Lower leg skin (tissue), 4 donors: ENCODE results near the gene CALY. TPM values are rescaled to one million over a fixed set of nuclear protein-coding genes. Genes with fewer than 3 reads are reported as not detected.

ENCODE experiments used
- DNase-seq, 2 donors: peaks; one replicate each; pipeline ENCODE4 v3.0.0-alpha.2; 2019; ENCODE audit warnings: low spot score in 2 of 2
- H3K4me3 ChIP-seq: fragments of 200-600 bp; sonication (generic); 2 replicates; pipeline ENCODE4 v1.5.1; 2017; ENCODE audit warnings: mild to moderate bottlenecking, low read depth; ENCODE audit not compliant: poor library complexity, severe bottlenecking
- POLR2A ChIP-seq, 2 donors: fragments of 450-650 bp; IDR thresholded peaks; one replicate each; pipeline ENCODE4 v1.6.1; 2016 to 2017; ENCODE audit warnings: antibody characterized with exemption in 2 of 2, mild to moderate bottlenecking in 1 of 2, moderate library complexity in 1 of 2
- WGBS, 2 donors: methylation state at CpG; one replicate each; pipeline ENCODE4 v1.1.5; 2018; 5-methylcytosine and 5-hydroxymethylcytosine counted together
- intact Hi-C: fragments of 100-400 bp; cut with DNase I; formaldehyde crosslinking; loops from one replicate; pipeline ENCODE4 v1.15.0; 2023; ENCODE audit warnings: low total_unique reads
- total RNA-seq, 4 donors: library from RNA; depleted of rRNA; stranded (reverse); fragments of >200 nt; gene quantifications; one replicate each; pipeline ENCODE4 v1.1.0, GENCODE V29; 2016
- TF ChIP-seq, protein P1 (sequence below), 3 donors: fragments of 450-650 bp; IDR thresholded peaks; one replicate each; pipeline ENCODE4 v1.5.1; 2016; ENCODE audit warnings: antibody characterized with exemption in 3 of 3, mild to moderate bottlenecking in 3 of 3, moderate library complexity in 2 of 3

The CALY gene
- total RNA-seq, 4 donors from 2014 or later, result not detected

DNA sequence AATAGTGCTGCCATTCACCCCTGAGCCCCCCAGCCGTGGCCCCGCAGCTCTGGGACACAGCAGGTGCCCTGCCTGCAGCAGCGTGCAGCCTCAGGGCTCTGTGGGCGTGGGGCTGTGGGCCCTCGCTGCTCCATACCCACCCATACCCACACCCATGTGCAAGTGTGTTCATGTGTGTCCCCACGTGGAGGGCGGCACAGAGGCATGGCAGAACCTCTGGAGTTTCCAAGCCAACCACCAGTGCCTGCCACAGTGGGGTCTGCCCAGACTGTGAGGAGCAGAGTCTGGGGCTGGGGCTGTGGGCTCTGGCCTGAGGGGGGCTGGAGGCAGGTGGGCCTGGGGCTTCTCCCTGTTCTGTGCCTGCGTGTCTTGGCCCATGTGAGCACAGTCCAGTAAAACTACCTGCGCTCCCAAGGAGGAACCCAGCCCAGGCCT lies 12.9 kb upstream of the CALY start:
- no peak for TF ChIP-seq POLR2A (IDR thresholded peaks at IDR 0.05)
- TF ChIP-seq, protein P1, sequence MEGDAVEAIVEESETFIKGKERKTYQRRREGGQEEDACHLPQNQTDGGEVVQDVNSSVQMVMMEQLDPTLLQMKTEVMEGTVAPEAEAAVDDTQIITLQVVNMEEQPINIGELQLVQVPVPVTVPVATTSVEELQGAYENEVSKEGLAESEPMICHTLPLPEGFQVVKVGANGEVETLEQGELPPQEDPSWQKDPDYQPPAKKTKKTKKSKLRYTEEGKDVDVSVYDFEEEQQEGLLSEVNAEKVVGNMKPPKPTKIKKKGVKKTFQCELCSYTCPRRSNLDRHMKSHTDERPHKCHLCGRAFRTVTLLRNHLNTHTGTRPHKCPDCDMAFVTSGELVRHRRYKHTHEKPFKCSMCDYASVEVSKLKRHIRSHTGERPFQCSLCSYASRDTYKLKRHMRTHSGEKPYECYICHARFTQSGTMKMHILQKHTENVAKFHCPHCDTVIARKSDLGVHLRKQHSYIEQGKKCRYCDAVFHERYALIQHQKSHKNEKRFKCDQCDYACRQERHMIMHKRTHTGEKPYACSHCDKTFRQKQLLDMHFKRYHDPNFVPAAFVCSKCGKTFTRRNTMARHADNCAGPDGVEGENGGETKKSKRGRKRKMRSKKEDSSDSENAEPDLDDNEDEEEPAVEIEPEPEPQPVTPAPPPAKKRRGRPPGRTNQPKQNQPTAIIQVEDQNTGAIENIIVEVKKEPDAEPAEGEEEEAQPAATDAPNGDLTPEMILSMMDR (IDR thresholded peaks at IDR 0.05), result no peak
- 24 to 44% methylated on average over 6 to 9 of the region's 9 CpGs for WGBS, 2 donors
- no peak overlapping the region for H3K4me3 ChIP-seq
- no peak for DNase-seq
- intact Hi-C loops, result no loop called here

DNA sequence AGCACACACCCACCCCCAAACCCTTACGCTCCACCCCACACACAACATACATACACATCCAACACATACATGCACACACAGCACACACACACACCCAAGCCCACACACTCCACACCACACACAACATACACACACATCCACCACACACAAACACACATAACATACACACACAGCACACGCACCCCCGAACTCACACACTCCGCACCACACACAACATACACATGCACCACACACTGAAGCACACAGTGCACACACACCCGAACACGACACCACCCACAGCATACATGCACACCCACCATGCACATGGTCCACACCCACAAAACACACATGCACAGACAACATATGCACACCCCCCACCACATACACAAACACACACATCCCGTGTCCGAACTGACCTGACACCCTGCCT lies 12.5 kb upstream of the CALY start:
- TF ChIP-seq POLR2A (IDR thresholded peaks at IDR 0.05), result no peak
- TF ChIP-seq, protein P1 (IDR thresholded peaks at IDR 0.05), result peak in 1 of 3 donors; percentile 54
- no peak overlapping the region for H3K4me3 ChIP-seq
- 60 to 72% methylated on average over 8 of the region's 8 CpGs for WGBS, 2 donors
- no peak for DNase-seq
- intact Hi-C loops, result no loop called here

DNA sequence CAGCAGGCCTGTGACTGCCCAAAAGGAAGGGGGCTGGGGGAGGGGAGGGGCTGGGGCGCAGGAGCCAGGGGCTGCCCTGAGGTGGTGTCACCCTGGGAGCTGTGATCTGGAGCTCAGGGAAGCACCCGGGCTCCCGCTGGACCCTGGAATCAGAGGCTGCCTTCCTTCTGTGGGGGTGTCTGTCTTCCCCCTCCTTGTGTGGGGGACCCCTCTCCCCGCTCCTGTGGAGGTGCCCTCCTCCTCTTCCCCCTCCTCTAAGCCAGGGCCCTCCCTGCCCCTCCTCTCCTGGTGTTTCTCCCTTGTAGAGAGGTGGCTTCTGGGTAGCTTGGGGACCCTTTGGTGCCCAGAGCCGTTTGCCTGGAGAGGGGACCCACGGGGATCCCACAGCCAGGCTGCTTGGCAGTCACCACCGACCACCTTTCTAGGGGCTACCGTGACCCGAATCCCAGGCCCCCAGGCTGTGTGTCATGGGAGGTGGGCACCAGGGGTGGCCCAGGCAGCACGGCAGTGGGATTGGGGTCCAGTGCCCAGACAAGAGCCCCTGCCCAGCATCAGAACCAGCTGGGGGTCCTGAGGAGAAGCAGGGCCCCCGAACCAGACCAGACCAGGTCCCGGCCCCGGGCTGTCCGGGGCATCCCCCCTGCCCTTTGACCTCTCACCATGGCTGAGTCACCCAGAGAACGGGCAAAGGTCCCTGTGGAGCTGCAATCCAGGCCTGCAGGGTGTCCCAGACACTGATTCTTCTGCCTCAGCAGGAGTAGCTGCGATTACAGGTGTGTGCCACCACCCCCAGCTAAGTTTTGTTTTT lies 11.2 kb upstream of the CALY start:
- no peak for DNase-seq
- intact Hi-C loops, result no loop called here
- WGBS, 2 donors, result 36 to 47% methylated on average over 11 to 15 of the region's 16 CpGs
- TF ChIP-seq, protein P1 (IDR thresholded peaks at IDR 0.05), result no peak
- no peak for TF ChIP-seq POLR2A (IDR thresholded peaks at IDR 0.05)
- H3K4me3 ChIP-seq, result no peak overlapping the region

DNA sequence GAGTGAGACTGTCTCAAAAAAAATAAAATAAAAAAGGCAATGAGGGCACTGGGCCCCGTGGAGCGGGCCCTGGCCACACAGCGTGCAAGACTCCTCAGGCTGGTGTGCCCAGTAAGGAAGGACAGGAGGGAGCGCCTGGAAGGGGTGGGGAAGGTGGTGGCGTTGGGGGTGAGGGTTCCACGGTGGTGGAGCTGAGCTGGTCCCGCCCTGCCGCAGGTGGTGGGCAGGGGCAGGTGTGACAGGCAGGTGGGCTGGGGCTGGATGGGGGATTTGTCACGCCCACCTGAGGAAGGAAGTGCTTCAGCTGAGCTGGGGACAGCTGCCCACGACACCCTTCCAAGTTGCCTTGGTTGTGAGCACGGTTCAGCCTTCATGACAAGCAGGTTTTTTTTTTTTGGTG lies 9.7 kb upstream of the CALY start:
- 46% methylated on average over 11 of the region's 11 CpGs for WGBS, 2 donors
- no peak for TF ChIP-seq POLR2A (IDR thresholded peaks at IDR 0.05)
- TF ChIP-seq, protein P1 (IDR thresholded peaks at IDR 0.05), result no peak
- intact Hi-C loops, result no loop called here
- DNase-seq, result no peak
- no peak overlapping the region for H3K4me3 ChIP-seq

DNA sequence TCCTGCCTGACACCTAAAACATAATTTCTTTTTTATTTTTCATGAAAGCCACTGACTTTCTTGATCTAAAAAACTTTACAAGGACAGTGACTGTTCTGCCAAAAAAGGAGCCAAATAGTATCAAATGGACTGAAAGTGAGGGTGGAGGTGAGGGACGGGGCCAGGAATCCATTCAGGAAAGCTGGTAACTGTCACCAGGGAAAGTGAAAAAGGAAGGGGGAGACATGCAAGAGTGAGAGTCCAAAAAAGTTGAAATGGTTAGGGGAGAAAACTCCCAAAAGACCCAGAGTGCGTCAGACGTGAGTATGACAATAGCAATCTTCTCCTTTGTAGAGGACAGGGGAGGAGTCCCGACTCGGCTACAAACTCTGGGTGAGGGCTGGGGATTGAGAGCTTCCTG lies 7.5 kb upstream of the CALY start:
- no peak for TF ChIP-seq POLR2A (IDR thresholded peaks at IDR 0.05)
- TF ChIP-seq, protein P1 (IDR thresholded peaks at IDR 0.05), result no peak
- WGBS, 2 donors, result 57 to 68% methylated on average over 5 of the region's 5 CpGs
- intact Hi-C loops, result no loop called here

More for the DNA sequence above, 7.5 kb upstream of the CALY start:
- H3K4me3 ChIP-seq, result no peak overlapping the region
- no peak for DNase-seq
